Activated T-cell treated with anti-CD3 and anti-CD28 coated beads, Interleukin-2, amount 50 U/mL, for 72 hours (primary cell): ENCODE measurements around the gene NIPBL. TPM values are rescaled to one million over a fixed set of nuclear protein-coding genes. Genes with fewer than 3 reads are reported as not detected.

ENCODE experiments used
- ATAC-seq, 2 donors: fragments of 150-1000 bp; cut with Tn5 transposase; replicated peaks in 1 of 2; 2 replicates each; pipeline ENCODE4 v1.10.0; 2021; ENCODE audit warnings: moderate library complexity in 2 of 2, mild to moderate bottlenecking in 1 of 2
- DNase-seq, 2 donors: peaks; one replicate each; pipeline ENCODE4 v3.0.0; 2021 to 2022; ENCODE audit warnings: mixed read lengths in 1 of 2
- H3K27ac Mint-ChIP-seq: one replicate; pipeline ENCODE4 v1.8.0; 2022; ENCODE audit warnings: mild to moderate bottlenecking, moderate library complexity, mixed read lengths
- H3K27me3 Mint-ChIP-seq: one replicate; pipeline ENCODE4 v1.8.0; 2022; ENCODE audit warnings: low read depth, mixed read lengths
- H3K36me3 Mint-ChIP-seq, 2 donors: one replicate each; pipeline ENCODE4 v1.8.0; 2022; ENCODE audit warnings: mixed read lengths in 2 of 2, mild to moderate bottlenecking in 1 of 2; ENCODE audit not compliant: insufficient read depth in 2 of 2
- H3K4me1 Mint-ChIP-seq: one replicate; pipeline ENCODE4 v1.8.0; 2022; ENCODE audit warnings: low read depth, mixed read lengths
- H3K4me3 Mint-ChIP-seq, 2 donors: one replicate each; pipeline ENCODE4 v1.8.0; 2022; ENCODE audit warnings: mild to moderate bottlenecking in 2 of 2, mixed read lengths in 2 of 2, moderate library complexity in 2 of 2
- H3K9me3 Mint-ChIP-seq, 2 donors: one replicate each; pipeline ENCODE4 v1.8.0; 2022; ENCODE audit warnings: mixed read lengths in 2 of 2
- total RNA-seq, 2 donors: library from RNA; stranded (reverse); gene quantifications; one replicate each; pipeline ENCODE4 v1.2.3, GENCODE V29; 2022

NIPBL gene
- total RNA-seq, 2 donors from 2014 or later: 56.3 to 60.9 TPM

DNA sequence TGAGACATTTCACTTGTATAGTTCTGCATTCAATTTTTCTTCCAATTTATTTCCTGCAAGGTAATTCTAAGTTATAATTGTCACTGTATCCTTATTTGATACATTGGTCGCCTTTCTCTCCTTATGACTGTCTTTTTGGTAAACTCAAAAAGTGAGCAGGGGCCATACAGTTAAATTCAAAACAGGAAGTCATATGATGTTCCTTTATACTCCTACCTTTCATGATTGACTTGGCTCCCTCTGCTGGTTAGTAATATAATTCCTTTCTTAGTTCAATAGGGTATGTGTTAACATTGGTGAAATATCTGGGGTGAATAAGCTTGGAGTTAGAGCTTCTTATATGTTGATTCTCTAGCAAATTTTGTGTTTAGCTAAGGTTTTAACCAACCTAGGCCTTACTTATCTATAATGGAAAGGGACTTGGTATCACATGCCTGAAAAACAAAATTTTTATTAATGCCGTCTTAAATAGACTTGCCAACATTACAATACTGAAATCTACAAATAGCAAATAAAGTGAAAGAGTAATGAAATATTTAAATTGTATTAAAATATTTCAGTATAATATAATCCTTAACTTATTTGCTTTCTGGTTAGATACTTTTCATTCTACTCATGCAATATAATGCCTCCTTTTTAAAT lies 6.0 kb upstream of the NIPBL start:
- ATAC-seq (peak; percentile 87 to 90), DNase-seq (peak in 1 of 2 donors; percentile 15)
- Mint-ChIP-seq H3K27ac (peak overlapping the region; percentile 76), H3K9me3 (no peaks in the 10 kb centered on the region), H3K27me3 (no peaks in the 10 kb centered on the region), H3K4me3 (peak overlapping the region; percentile 40 to 57), H3K36me3 (peaks cover 5 to 6% of the 10 kb centered on the region in 2 donors), H3K4me1 (peaks cover 48% of the 10 kb centered on the region)

DNA sequence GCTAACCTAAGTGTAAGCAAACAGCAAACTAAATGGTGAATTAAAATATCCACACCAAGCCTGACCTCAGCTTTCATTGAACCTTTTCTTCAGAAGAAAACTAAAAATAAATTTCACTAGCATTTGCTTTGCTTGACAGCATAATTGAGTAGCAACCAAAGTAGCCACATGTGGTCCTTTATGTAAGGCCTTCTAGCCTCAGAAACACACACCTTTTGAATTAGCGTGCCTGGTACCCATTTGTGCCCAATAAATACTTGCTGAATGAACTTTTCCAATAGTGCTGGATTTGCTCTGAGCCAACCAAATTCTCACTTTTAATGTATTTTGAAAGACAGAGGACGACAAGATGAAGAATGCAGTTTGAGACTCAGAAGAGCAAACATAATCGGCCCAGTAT lies 2.1 kb upstream of the NIPBL start:
- H3K27me3 Mint-ChIP-seq: no peaks in the 10 kb centered on the region
- ATAC-seq (no peak), DNase-seq (no peak)
- H3K27ac Mint-ChIP-seq: peak overlapping the region; percentile 99
- no peaks in the 10 kb centered on the region for H3K9me3 Mint-ChIP-seq
- peaks cover 64% of the 10 kb centered on the region for H3K4me1 Mint-ChIP-seq
- peak overlapping the region; percentile 92 to 93 for H3K4me3 Mint-ChIP-seq
- peaks cover 7 to 10% of the 10 kb centered on the region in 2 donors for H3K36me3 Mint-ChIP-seq

DNA sequence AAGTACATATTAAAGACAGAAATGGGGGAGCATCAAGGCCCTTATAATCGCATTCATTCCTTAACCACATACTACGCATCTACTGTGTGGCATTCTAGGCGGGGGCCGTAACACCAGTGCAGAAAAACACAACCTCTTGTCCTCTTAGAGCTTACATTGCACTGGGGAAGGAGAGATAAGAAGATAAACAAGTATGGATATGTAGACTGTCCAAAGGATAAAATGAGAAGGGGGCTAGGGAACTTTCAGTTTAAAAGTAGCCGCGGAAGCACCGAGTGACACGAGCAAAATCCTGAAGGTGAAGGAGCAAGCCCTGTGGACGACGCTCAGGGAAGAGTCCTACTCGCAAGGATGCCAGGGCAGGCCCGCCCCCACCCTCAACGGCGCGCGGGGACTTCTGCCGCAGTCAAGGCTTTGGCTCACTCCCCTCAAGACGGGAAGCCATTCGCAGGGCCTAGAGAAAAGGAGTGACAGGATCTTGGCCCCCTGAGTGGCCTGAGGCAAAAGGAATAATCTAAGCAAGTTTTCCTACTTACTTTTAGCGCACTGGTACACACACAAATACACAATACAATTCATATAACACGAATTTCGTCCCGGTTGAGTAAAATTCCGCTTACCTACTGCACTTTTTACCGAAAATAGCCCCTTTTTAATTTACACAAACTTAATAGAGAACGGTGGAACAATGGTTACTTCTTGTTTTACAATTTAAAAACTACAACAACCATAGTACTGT lies 1.3 kb upstream of the NIPBL start:
- peaks cover 64% of the 10 kb centered on the region for H3K4me1 Mint-ChIP-seq
- no peaks in the 10 kb centered on the region for H3K9me3 Mint-ChIP-seq
- H3K4me3 Mint-ChIP-seq: peak overlapping the region; percentile 92 to 93
- H3K27ac Mint-ChIP-seq: peak overlapping the region; percentile 99
- DNase-seq (peak; percentile 59 to 62), ATAC-seq (peak; percentile 12 to 33)
- peaks cover 7 to 10% of the 10 kb centered on the region in 2 donors for H3K36me3 Mint-ChIP-seq
- H3K27me3 Mint-ChIP-seq: no peaks in the 10 kb centered on the region

DNA sequence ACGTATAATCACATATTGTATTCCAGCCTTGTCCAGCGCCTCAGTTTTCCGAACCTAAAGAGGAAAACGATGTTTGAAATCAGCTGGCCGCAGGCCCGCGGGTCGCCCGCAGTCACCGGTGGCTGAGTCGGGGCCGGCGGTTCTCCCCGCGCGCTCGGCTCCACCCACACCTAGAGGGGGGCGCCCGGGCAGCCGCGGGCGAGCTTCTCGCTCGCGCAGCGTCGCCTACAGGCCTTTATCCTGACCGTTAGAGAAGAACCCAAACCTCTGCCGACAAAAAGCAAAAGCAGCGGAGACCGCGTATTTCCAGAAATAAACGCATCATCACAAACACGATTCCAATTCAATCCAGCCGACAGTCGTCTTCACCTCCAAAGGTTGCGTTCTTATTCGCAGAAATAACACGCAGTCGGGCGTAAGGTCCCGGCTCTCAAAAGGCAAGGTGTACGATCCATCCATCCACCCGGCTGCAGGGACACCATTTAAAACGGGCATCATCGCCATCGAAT lies 725 bp upstream of the NIPBL start:
- H3K36me3 Mint-ChIP-seq: peaks cover 7 to 8% of the 10 kb centered on the region in 2 donors
- H3K27me3 Mint-ChIP-seq: no peaks in the 10 kb centered on the region
- H3K9me3 Mint-ChIP-seq: no peaks in the 10 kb centered on the region
- H3K27ac Mint-ChIP-seq: peak overlapping the region; percentile 99
- DNase-seq (peak; percentile 85 to 87), ATAC-seq (peak; percentile 71 to 72)
- H3K4me1 Mint-ChIP-seq: peaks cover 65% of the 10 kb centered on the region
- H3K4me3 Mint-ChIP-seq: peak overlapping the region; percentile 92 to 93

DNA sequence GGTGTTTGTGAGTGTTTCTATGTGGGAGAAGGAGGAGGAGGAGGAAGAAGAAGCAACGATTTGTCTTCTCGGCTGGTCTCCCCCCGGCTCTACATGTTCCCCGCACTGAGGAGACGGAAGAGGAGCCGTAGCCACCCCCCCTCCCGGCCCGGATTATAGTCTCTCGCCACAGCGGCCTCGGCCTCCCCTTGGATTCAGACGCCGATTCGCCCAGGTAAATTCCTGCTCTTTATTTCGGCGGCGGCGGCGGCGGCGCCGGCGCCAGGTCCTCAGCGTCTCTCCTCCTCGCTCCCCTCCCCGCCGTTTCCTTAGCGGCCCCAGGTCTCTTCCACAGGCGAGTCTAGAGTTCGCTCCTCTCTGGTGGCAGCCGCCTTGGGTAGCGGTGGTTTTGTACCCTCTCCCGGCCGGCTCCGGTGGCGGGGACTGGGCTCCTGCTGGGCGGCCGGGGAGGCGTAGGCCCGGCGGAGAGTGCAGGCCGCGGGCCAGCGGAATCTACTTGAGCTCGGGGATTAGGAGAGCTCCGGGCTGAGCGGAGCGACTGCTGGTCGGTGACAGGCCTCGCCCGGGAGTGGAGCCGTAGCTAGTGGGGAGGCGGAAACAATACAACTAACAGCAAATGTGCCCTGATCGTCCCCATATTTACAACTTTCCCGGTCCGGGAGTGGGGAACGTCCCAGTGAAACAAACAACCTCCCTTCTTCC lies 547 bp downstream of the NIPBL start:
- peak; percentile 60 to 63 for DNase-seq
- H3K9me3 Mint-ChIP-seq: no peaks in the 10 kb centered on the region

DNA sequence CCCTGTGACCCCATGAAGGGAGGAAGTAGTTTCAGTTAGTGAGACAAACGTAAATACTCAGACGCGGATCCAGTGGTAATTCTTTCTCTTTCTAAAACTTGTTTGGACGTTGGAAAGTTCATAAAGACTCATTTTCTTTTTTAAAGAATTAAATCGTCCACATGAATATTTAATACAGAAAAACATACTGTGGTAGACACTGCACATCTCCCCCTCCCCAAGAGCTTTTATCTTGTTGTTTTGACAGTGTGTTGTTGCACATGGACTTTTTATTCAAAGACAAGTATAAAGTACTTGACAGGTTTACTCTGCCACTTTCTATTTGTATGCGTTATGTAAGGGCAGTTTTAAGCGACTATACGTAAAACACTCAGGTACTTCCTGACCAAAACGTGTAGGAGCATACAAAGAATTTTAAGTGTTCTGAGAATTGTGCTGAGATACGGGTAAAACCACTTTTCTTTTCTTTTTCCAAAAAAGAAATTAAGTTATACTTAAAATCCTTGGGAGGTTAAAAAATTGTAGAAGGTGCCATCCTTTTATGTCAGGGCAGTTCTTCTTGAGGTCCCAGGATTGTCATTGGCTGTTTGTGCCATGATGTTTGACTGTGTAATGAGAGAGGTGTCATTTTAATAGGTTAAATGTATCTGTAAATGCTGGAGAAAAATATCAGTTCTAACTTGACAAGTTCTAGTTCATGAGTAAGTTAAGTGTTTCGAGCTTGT lies 1.3 kb downstream of the NIPBL start:
- Mint-ChIP-seq H3K36me3 (peaks cover 7 to 8% of the 10 kb centered on the region in 2 donors), H3K4me1 (peaks cover 63% of the 10 kb centered on the region), H3K4me3 (peak overlapping the region; percentile 92 to 93), H3K9me3 (no peaks in the 10 kb centered on the region), H3K27ac (peak overlapping the region; percentile 99), H3K27me3 (no peaks in the 10 kb centered on the region)
- DNase-seq (peak; percentile 9 to 18), ATAC-seq (peak in 1 of 2 donors; percentile 17)

More for the DNA sequence above, 547 bp downstream of the NIPBL start:
- no peaks in the 10 kb centered on the region for H3K27me3 Mint-ChIP-seq
- H3K36me3 Mint-ChIP-seq: peaks cover 7 to 8% of the 10 kb centered on the region in 2 donors
- peak; percentile 38 to 40 for ATAC-seq
- H3K4me3 Mint-ChIP-seq: peak overlapping the region; percentile 92 to 93
- peak overlapping the region; percentile 99 for H3K27ac Mint-ChIP-seq
- peaks cover 65% of the 10 kb centered on the region for H3K4me1 Mint-ChIP-seq

DNA sequence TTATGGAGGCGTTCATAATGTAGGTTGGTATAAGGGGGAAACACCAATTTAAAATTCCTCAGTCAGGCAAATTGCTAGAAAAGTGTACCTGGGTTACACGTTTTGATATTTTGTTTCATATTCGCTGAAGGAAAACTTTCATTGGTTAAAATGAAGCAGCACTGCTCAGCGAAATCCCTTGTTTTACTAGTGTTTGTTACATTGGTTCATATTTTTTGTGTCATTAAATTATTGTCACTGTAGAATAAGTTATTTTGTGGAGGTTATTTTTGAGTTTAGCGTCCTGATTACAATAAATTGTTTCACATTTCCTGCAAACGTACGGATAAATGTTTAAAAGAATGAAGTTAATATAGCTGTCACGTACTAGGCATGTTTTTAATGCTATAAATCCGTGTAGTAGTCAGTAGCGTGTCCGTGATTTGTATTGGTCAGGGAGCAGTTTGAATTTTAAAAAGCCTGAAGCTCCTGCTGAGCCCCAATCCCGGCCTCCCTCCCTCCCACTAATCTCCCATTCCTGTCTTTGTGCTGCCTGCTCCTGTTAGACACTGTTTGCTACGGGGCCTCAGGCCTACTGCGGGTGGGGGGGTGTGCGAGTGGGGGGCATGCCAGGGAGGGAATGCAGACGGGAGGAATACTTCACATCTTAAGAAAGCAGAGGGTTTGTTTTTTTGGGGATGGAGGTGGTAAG lies 2.0 kb downstream of the NIPBL start:
- ATAC-seq: no peak
- Mint-ChIP-seq H3K27me3 (no peaks in the 10 kb centered on the region), H3K36me3 (peaks cover 7 to 8% of the 10 kb centered on the region in 2 donors), H3K27ac (peak overlapping the region; percentile 99), H3K4me1 (peaks cover 56% of the 10 kb centered on the region), H3K9me3 (no peaks in the 10 kb centered on the region), H3K4me3 (peak overlapping the region; percentile 92 to 93)
- DNase-seq: no peak

DNA sequence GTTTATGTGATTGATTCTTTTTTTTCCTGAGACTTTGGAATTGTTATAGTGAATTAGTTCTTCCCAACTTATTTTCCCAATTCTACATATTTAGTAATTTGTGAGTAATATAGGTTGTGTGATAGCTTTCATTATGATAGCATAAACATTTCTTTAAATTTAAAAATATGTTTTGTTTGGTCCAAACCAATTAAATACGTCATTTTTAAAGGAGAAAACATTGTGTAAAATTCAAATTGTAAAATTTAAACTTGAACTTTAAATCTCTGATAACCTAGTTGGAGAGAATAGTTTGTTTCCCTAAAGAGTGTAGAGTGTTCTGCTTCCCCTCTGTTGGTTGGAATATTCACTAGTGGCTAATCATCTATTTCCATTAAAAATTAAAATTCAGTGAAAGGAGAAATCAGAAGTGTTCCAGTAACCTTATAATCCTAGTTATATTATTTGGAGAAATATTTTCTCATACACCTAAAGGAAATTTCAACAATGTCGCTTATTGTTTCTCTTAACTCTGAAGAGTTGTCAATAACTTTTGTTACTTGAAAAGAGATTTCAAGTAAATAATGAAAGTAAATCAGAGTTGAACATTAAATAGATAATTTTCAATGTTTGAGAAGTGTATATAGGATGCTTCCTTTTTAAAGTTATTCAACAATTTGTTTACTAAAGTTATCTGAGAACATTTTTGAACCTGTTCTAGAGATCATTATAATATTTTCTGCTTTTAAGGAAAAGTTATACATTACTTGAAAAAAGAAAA lies 2.9 kb downstream of the NIPBL start:
- ATAC-seq: no peak
- peaks cover 7 to 8% of the 10 kb centered on the region in 2 donors for H3K36me3 Mint-ChIP-seq
- H3K4me3 Mint-ChIP-seq: peak overlapping the region; percentile 92 to 93
- no peak for DNase-seq
- no peaks in the 10 kb centered on the region for H3K27me3 Mint-ChIP-seq
- peak overlapping the region; percentile 68 for H3K27ac Mint-ChIP-seq
- no peaks in the 10 kb centered on the region for H3K9me3 Mint-ChIP-seq
- peaks cover 57% of the 10 kb centered on the region for H3K4me1 Mint-ChIP-seq

DNA sequence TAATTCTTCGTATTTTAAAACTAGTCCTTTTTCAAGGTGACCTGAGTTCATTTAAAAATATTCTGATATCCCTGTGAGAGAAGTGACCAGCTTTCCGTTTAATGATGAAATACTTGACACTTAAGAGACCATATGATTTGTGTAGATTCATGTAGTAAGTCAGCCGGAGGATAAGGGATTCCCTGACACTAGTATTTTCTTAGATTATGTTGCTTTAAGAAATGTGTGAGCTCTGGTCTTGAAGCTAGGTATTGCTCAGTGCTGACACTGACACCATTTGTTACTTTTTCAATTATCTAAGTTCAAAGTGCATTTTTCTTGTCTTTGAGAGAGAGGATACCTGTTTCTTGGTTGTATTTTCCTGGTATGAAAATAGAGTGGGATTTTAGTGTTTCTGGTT lies 4.2 kb downstream of the NIPBL start:
- Mint-ChIP-seq H3K27ac (peak overlapping the region; percentile 24), H3K36me3 (peaks cover 4 to 5% of the 10 kb centered on the region in 2 donors), H3K4me3 (peak overlapping the region; percentile 36 to 48), H3K27me3 (no peaks in the 10 kb centered on the region), H3K9me3 (no peaks in the 10 kb centered on the region), H3K4me1 (peaks cover 57% of the 10 kb centered on the region)
- DNase-seq (no peak), ATAC-seq (no peak)

DNA sequence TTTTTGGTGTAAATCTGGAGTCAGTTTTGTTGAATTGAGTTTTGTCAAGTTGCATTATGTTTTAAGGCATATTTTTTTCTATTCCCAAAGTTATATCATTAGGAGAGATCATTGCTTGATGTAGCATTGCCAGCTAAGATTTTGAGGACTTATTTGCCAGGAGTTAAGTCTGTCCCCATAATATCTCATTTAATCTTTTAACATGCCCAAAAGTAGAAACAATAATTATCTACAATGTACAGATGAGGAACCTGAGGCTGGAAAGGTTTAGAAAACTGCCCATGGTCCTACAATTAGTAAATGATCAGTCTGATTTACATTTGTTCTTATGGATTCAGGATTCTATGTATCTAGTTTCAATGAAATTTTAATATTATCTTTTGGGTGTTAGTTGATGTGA lies 4.7 kb downstream of the NIPBL start:
- Mint-ChIP-seq H3K27me3 (no peaks in the 10 kb centered on the region), H3K9me3 (no peaks in the 10 kb centered on the region), H3K36me3 (peaks cover 2 to 4% of the 10 kb centered on the region in 2 donors), H3K27ac (peak overlapping the region; percentile 24), H3K4me1 (peaks cover 62% of the 10 kb centered on the region), H3K4me3 (peak overlapping the region; percentile 36 to 48)
- no peak for ATAC-seq
- no peak for DNase-seq

DNA sequence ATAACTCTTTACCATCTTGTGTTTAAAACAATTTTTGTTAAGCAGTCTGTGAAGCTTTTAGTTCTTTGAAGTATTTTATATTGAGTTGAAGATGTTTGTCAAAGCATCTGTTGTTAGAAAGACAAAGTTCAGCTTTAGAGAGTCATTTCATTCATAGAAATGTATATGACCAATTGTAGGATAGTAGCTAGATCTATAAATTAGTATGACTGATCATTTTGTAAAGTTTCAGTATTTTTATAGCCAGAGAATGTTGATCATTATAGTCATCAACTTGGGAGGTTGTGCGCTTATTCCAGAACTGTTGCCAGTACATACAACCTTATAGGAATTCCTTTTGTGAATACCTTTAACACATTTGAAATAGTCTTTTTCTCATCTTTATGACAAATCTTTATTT lies 5.2 kb downstream of the NIPBL start:
- Mint-ChIP-seq H3K27ac (peak overlapping the region; percentile 88), H3K4me1 (peaks cover 66% of the 10 kb centered on the region), H3K9me3 (no peaks in the 10 kb centered on the region), H3K4me3 (peak overlapping the region; percentile 57 to 90), H3K36me3 (peaks cover 0 to 4% of the 10 kb centered on the region in 2 donors), H3K27me3 (no peaks in the 10 kb centered on the region)
- DNase-seq: no peak
- peak; percentile 21 to 43 for ATAC-seq
